HepG2 (cell line): ENCODE data around the gene DNAJA1. TPM values are rescaled to one million over a fixed set of nuclear protein-coding genes. Genes with fewer than 3 reads are reported as not detected.

ENCODE experiments used
- AGO2 ChIP-seq: fragments of 200-400 bp; formaldehyde crosslinking; optimal IDR thresholded peaks from 2 replicates; pipeline ENCODE3; 2017; ENCODE audit warnings: mild to moderate bottlenecking, low read depth, low read length, moderate library complexity
- ASH2L ChIP-seq: fragments of 300-600, 200-600 bp; sonication (generic); IDR thresholded peaks from 2 replicates; pipeline ENCODE4 v1.7.0; 2017; ENCODE audit warnings: low read depth, mild to moderate bottlenecking, moderate library complexity, mixed read lengths, low read length; ENCODE audit not compliant: insufficient read length
- BATF2 ChIP-seq: sonication (generic); formaldehyde crosslinking; IDR thresholded peaks from 2 replicates; pipeline ENCODE4 v1.8.0; 2022; ENCODE audit warnings: mild to moderate bottlenecking, missing genetic modification reagents, moderate library complexity
- CHD4 ChIP-seq: fragments of 200-600 bp; sonication (generic); IDR thresholded peaks from 2 replicates; pipeline ENCODE4 v1.7.0; 2017; ENCODE audit warnings: mild to moderate bottlenecking, low read length, borderline replicate concordance
- ELF1 ChIP-seq: sonication (generic); formaldehyde crosslinking; IDR thresholded peaks from 2 replicates; pipeline ENCODE4 v1.4.0; 2020; ENCODE audit warnings: missing genetic modification reagents
- KLF12 ChIP-seq: sonication (generic); formaldehyde crosslinking; IDR thresholded peaks from 2 replicates; pipeline ENCODE4 v1.4.0; 2020; ENCODE audit warnings: missing genetic modification reagents, borderline replicate concordance
- MED13 ChIP-seq: sonication (generic); formaldehyde crosslinking; IDR thresholded peaks from 2 replicates; pipeline ENCODE4 v1.5.0; 2020; ENCODE audit warnings: missing genetic modification reagents
- NKX3-1 ChIP-seq: sonication (generic); formaldehyde crosslinking; IDR thresholded peaks from 2 replicates; pipeline ENCODE4 v1.5.0; 2020; ENCODE audit warnings: missing genetic modification reagents
- RFX3 ChIP-seq: IDR thresholded peaks from 2 replicates; pipeline ENCODE4 v1.6.1; 2016; ENCODE audit warnings: missing biosample characterization, missing genetic modification reagents
- SCMH1 ChIP-seq: sonication (generic); formaldehyde crosslinking; IDR thresholded peaks from 2 replicates; pipeline ENCODE4 v1.9.0; 2021; ENCODE audit warnings: missing genetic modification reagents, mild to moderate bottlenecking, borderline replicate concordance
- SPEN ChIP-seq: sonication (generic); formaldehyde crosslinking; IDR thresholded peaks from 2 replicates; pipeline ENCODE4 v1.5.1; 2020; ENCODE audit warnings: low read depth, mild to moderate bottlenecking, missing genetic modification reagents
- ZBTB1 ChIP-seq: sonication (generic); formaldehyde crosslinking; IDR thresholded peaks from 2 replicates; pipeline ENCODE4 v1.4.0; 2020; ENCODE audit warnings: missing genetic modification reagents, borderline replicate concordance
- ZMAT5 ChIP-seq: sonication (generic); formaldehyde crosslinking; IDR thresholded peaks from 2 replicates; pipeline ENCODE4 v1.5.0; 2020; ENCODE audit warnings: mild to moderate bottlenecking, low read depth, missing genetic modification reagents, borderline replicate concordance
- ZNF121 ChIP-seq: sonication (generic); formaldehyde crosslinking; IDR thresholded peaks from 2 replicates; pipeline ENCODE4 v1.5.0; 2020; ENCODE audit warnings: mild to moderate bottlenecking, missing genetic modification reagents
- ZNF136 ChIP-seq: sonication (generic); formaldehyde crosslinking; IDR thresholded peaks from 2 replicates; pipeline ENCODE4 v1.8.1; 2022; ENCODE audit warnings: low read depth, mild to moderate bottlenecking, moderate library complexity, missing genetic modification reagents
- ZNF160 ChIP-seq: sonication (generic); formaldehyde crosslinking; IDR thresholded peaks from 2 replicates; pipeline ENCODE4 v1.8.0; 2022; ENCODE audit warnings: mild to moderate bottlenecking, inconsistent platforms, missing genetic modification reagents
- ZNF180 ChIP-seq: sonication (generic); formaldehyde crosslinking; IDR thresholded peaks from 2 replicates; pipeline ENCODE4 v1.4.0; 2020; ENCODE audit warnings: low read depth, missing genetic modification reagents, borderline replicate concordance
- ZNF577 ChIP-seq: sonication (generic); formaldehyde crosslinking; IDR thresholded peaks from 2 replicates; pipeline ENCODE4 v1.4.0; 2020; ENCODE audit warnings: mild to moderate bottlenecking, low read depth, missing genetic modification reagents, borderline replicate concordance
- ZNF800 ChIP-seq: sonication (generic); formaldehyde crosslinking; IDR thresholded peaks from 2 replicates; pipeline ENCODE4 v1.4.0; 2020; ENCODE audit warnings: missing genetic modification reagents
- polyA plus RNA-seq, 8 experiments: library from polyadenylated mRNA; depleted of rRNA in 3 of 8; stranded (reverse) in 7 of 8; unstranded in 1 of 8; fragments of >200 nt; fragmentation: Illumina TruSeq in 4 of 8; extraction: Trizol in 4 of 8; gene quantifications; 2 replicates each; pipeline versions ENCODE4 v1.2.1 to v1.2.3, GENCODE V29; 2011 to 2016; ENCODE audit warnings: low read depth in 4 of 8, missing spikeins in 1 of 8, mixed read lengths in 1 of 8; ENCODE audit not compliant: insufficient read depth in 1 of 8
- total RNA-seq, 5 experiments: library from RNA; depleted of rRNA; stranded (reverse); fragments of >200 nt; fragmentation: Illumina TruSeq; extraction: Trizol; gene quantifications; 2 replicates each; pipeline ENCODE4 v1.2.3, GENCODE V29; 2016; ENCODE audit warnings: low read depth in 1 of 5
- TF ChIP-seq, protein P1 (sequence below): sonication (generic); formaldehyde crosslinking; IDR thresholded peaks from 2 replicates; pipeline ENCODE4 v1.8.0; 2022; ENCODE audit warnings: missing genetic modification reagents, mild to moderate bottlenecking, borderline replicate concordance
- TF ChIP-seq, protein P2 (sequence below): sonication (generic); formaldehyde crosslinking; IDR thresholded peaks from 2 replicates; pipeline ENCODE4 v1.4.0; 2020; ENCODE audit warnings: mild to moderate bottlenecking, missing genetic modification reagents
- TF ChIP-seq, protein P3 (sequence below): sonication (generic); formaldehyde crosslinking; IDR thresholded peaks from 2 replicates; pipeline ENCODE4 v1.5.0; 2020; ENCODE audit warnings: mild to moderate bottlenecking, missing genetic modification reagents, moderate library complexity

DNAJA1 gene
- total and polyA plus RNA-seq, 2 of the 13 experiments (the other 11 are each of a cell fraction or from before 2014, with no cell fraction given) = 95.9 to 306 TPM

DNA sequence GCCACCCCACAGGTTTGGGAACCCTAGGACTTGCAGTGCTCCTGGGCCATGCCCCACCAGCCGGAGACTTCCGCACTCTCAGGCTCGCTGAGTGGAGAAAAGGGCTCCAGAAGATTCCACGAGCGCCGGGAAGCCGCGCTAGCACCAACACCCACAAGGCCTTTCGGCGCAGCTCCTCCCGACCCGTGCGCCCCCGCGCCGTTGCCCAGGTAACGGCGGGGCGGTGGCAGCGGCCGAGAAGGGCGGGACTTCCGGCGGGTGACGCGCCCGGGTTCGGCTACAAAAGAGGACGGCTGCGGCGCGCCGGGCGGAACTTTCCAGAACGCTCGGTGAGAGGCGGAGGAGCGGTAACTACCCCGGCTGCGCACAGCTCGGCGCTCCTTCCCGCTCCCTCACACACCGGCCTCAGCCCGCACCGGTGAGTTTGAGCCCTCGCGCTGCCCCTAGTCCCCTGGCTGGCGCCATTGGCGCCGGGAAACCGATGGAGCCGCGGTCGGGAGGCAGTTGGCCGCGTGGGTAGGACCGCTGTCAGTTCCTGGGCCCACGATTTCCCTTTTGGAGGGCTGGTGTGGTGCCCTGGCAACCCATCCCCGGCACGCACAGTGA lies at the start of gene DNAJA1 (continued):
- TF ChIP-seq, protein P1, sequence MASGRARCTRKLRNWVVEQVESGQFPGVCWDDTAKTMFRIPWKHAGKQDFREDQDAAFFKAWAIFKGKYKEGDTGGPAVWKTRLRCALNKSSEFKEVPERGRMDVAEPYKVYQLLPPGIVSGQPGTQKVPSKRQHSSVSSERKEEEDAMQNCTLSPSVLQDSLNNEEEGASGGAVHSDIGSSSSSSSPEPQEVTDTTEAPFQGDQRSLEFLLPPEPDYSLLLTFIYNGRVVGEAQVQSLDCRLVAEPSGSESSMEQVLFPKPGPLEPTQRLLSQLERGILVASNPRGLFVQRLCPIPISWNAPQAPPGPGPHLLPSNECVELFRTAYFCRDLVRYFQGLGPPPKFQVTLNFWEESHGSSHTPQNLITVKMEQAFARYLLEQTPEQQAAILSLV (CRISPR knock-in tag) = peak; percentile 82; the same call in 1 of the 2 replicates
- TF ChIP-seq SCMH1 (CRISPR knock-in tag) (no peak), ZBTB1 (CRISPR knock-in tag) (0 out of 2 replicates have a peak, but pooled peaks have one; percentile 10), SPEN (CRISPR knock-in tag) (no peak; the same call in 1 of the 2 replicates), ZMAT5 (CRISPR knock-in tag) (no peak), ZNF180 (CRISPR knock-in tag) (no peak), ZNF136 (CRISPR knock-in tag) (no peak), ZNF577 (no peak), ELF1 (peak; percentile 67), MED13 (peak; percentile 67; the same call in 1 of the 2 replicates), RFX3 (peak; percentile 94), ZNF121 (CRISPR knock-in tag) (no peak), AGO2 (peak; percentile 94), BATF2 (CRISPR knock-in tag) (peak; percentile 94), ZNF800 (CRISPR knock-in tag) (peak; percentile 60), KLF12 (0 out of 2 replicates have a peak, but pooled peaks have one; percentile 55), ZNF160 (peak; percentile 87; the same call in 1 of the 2 replicates), ASH2L (peak; percentile 90), CHD4 (no peak), NKX3-1 (CRISPR knock-in tag) (peak; percentile 65; the same call in 1 of the 2 replicates)
- TF ChIP-seq, protein P2, sequence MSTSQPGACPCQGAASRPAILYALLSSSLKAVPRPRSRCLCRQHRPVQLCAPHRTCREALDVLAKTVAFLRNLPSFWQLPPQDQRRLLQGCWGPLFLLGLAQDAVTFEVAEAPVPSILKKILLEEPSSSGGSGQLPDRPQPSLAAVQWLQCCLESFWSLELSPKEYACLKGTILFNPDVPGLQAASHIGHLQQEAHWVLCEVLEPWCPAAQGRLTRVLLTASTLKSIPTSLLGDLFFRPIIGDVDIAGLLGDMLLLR = peak; percentile 84
- TF ChIP-seq, protein P3, sequence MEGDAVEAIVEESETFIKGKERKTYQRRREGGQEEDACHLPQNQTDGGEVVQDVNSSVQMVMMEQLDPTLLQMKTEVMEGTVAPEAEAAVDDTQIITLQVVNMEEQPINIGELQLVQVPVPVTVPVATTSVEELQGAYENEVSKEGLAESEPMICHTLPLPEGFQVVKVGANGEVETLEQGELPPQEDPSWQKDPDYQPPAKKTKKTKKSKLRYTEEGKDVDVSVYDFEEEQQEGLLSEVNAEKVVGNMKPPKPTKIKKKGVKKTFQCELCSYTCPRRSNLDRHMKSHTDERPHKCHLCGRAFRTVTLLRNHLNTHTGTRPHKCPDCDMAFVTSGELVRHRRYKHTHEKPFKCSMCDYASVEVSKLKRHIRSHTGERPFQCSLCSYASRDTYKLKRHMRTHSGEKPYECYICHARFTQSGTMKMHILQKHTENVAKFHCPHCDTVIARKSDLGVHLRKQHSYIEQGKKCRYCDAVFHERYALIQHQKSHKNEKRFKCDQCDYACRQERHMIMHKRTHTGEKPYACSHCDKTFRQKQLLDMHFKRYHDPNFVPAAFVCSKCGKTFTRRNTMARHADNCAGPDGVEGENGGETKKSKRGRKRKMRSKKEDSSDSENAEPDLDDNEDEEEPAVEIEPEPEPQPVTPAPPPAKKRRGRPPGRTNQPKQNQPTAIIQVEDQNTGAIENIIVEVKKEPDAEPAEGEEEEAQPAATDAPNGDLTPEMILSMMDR = no peak
